GM12878 (cell line): ENCODE data around the gene PTPRH. TPM values are rescaled to one million over a fixed set of nuclear protein-coding genes. Genes with fewer than 3 reads are reported as not detected.

Experiments
- BMI1 ChIP-seq: fragments of 450-650 bp; IDR thresholded peaks from 2 replicates; pipeline ENCODE4 v1.6.1; 2016; ENCODE audit warnings: mild to moderate bottlenecking, moderate library complexity, borderline replicate concordance
- CEBPB ChIP-seq, 2 experiments: fragments of 150-350 bp in 1 of 2; IDR thresholded peaks; 2 replicates each; pipeline ENCODE4 v1.6.1; 2012 to 2014; ENCODE audit warnings: low read depth in 2 of 2, low read length in 2 of 2, borderline replicate concordance in 1 of 2, inconsistent platforms in 1 of 2
- DPF2 ChIP-seq: fragments of 450-650 bp; IDR thresholded peaks from 2 replicates; pipeline ENCODE4 v1.6.1; 2017; ENCODE audit warnings: mild to moderate bottlenecking
- ESRRA ChIP-seq: IDR thresholded peaks from 2 replicates; pipeline ENCODE4 v1.6.1; 2012; ENCODE audit warnings: mild to moderate bottlenecking, low read length, improper control_type of control experiment
- MTA3 ChIP-seq: IDR thresholded peaks from 2 replicates; pipeline ENCODE4 v1.6.1; 2012; ENCODE audit warnings: low read length, inconsistent platforms, borderline replicate concordance
- MYB ChIP-seq: fragments of 150-350 bp; IDR thresholded peaks from 2 replicates; pipeline ENCODE4 v1.6.1; 2014; ENCODE audit warnings: mild to moderate bottlenecking, low read depth, low read length, borderline replicate concordance
- POU2F2 ChIP-seq: IDR thresholded peaks from 3 replicates; pipeline ENCODE4 v1.6.1; 2011; ENCODE audit warnings: low read depth, mild to moderate bottlenecking, low read length, borderline replicate concordance
- RELA ChIP-seq: fragments of 450-650 bp; IDR thresholded peaks from 2 replicates; pipeline ENCODE4 v1.8.0; 2014; ENCODE audit warnings: borderline replicate concordance; ENCODE audit not compliant: partially characterized antibody
- RUNX3 ChIP-seq: IDR thresholded peaks from 2 replicates; pipeline ENCODE4 v1.6.1; 2012; ENCODE audit warnings: low read length, inconsistent platforms
- SMAD5 ChIP-seq: IDR thresholded peaks from 2 replicates; pipeline ENCODE4 v1.6.1; 2016; ENCODE audit warnings: antibody characterized with exemption, low read depth
- SMC3 ChIP-seq: IDR thresholded peaks from 2 replicates; pipeline ENCODE4 v1.6.1; 2011; ENCODE audit warnings: low read length, improper control_type of control experiment, borderline replicate concordance
- STAT1 ChIP-seq: fragments of 450-650 bp; conservative IDR thresholded peaks from 2 replicates; pipeline ENCODE4 v1.6.1; 2014; ENCODE audit warnings: antibody characterized with exemption, mild to moderate bottlenecking
- STAT3 ChIP-seq: IDR thresholded peaks from 2 replicates; pipeline ENCODE4 v1.6.1; 2011; ENCODE audit warnings: low read depth, low read length, improper control_type of control experiment
- TARDBP ChIP-seq: IDR thresholded peaks from 2 replicates; pipeline ENCODE4 v1.6.1; 2016; ENCODE audit warnings: borderline replicate concordance
- TCF7 ChIP-seq: IDR thresholded peaks from 2 replicates; pipeline ENCODE4 v1.6.1; 2014; ENCODE audit warnings: antibody characterized with exemption, borderline replicate concordance
- ZNF207 ChIP-seq: fragments of 450-650 bp; IDR thresholded peaks from 2 replicates; pipeline ENCODE4 v1.6.1; 2014; ENCODE audit warnings: antibody characterized with exemption, mild to moderate bottlenecking, borderline replicate concordance
- ZNF622 ChIP-seq: fragments of 450-650 bp; IDR thresholded peaks from 2 replicates; pipeline ENCODE4 v1.6.1; 2017; ENCODE audit warnings: mild to moderate bottlenecking, inconsistent platforms
- polyA plus RNA-seq, 11 experiments: library from polyadenylated mRNA; depleted of rRNA in 4 of 11; unstranded in 6 of 11; stranded (reverse) in 5 of 11; fragments of >200 nt; fragmentation: Nextera tagmentation in 4 of 11; fragmentation: Illumina TruSeq in 1 of 11; extraction: Ambion mirVana in 4 of 11; extraction: Trizol in 1 of 11; gene quantifications; 1 replicate in 1 of 11; 2 replicates in 10 of 11; pipeline versions ENCODE4 v1.2.1 to v1.2.3, GENCODE V29; 2011 to 2016; ENCODE audit warnings: inconsistent platforms in 2 of 11, missing spikeins in 2 of 11, low read depth in 1 of 11
- total RNA-seq, 4 experiments: library from RNA; depleted of rRNA in 3 of 4; stranded (reverse); fragments of >200 nt in 3 of 4; fragmentation: Illumina TruSeq in 1 of 4; extraction: Trizol in 1 of 4; gene quantifications; 2 replicates each; pipeline versions ENCODE4 v1.2.1 to v1.2.3, GENCODE V29; 2013 to 2021
- TF ChIP-seq, protein P1 (sequence below): IDR thresholded peaks from 2 replicates; pipeline ENCODE4 v1.6.1; 2011; ENCODE audit warnings: low read depth, mild to moderate bottlenecking, low read length, moderate library complexity, borderline replicate concordance; ENCODE audit errors: extremely low read depth
- TF ChIP-seq, protein P2 (sequence below): IDR thresholded peaks from 2 replicates; pipeline ENCODE4 v1.6.1; 2011; ENCODE audit warnings: borderline replicate concordance, low read depth, mild to moderate bottlenecking, moderate library complexity, low read length; ENCODE audit not compliant: insufficient read depth, poor library complexity, severe bottlenecking
- TF ChIP-seq, protein P3 (sequence below): fragments of 450-650 bp; IDR thresholded peaks from 2 replicates; pipeline ENCODE4 v1.6.1; 2016; ENCODE audit warnings: mild to moderate bottlenecking

PTPRH gene
- total and polyA plus RNA-seq, 10 of the 15 experiments (the other 5 are each of a cell fraction or from before 2014, with no cell fraction given), result 0.08 TPM; not detected in 9

DNA sequence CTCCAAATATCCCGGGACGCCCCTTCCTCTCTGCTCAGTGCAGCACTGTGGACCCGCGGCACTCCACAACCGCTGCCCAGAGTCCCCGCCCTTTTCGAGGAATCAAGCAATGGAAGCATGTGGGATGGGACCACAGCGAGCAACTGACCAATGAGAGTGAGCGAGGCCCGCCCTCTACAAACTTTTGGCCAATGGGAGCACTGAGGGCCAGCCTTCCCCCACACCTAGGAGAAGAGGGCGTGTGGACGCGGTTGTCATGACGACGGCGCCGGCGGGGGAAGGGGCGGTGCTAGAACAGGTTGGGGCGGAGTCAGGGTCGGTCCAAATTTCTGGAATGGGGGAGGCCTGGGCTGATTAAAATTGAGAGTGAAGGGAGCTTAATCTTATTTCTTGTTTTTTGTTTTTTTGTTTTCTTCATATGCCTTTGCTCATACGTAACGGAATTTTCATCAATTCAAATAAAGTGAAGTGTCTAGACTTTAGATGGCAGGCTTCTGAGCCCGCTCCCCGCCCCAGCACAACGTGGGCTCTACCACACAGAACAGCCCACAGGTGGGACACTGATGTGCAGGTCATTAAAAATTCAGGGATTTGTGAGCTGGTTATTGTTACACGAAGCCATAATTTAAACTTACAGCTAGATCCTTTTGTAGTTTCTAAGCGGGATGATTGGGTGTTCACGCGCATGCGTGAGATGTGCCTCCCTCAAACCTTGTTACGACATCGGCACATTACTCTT lies 42.6 kb downstream of the PTPRH start, which contains the start of gene DNAAF3 (continued):
- TF ChIP-seq, protein P1, sequence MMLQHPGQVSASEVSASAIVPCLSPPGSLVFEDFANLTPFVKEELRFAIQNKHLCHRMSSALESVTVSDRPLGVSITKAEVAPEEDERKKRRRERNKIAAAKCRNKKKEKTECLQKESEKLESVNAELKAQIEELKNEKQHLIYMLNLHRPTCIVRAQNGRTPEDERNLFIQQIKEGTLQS, result no peak
- no peak for TF ChIP-seq SMC3
- no peak for TF ChIP-seq ESRRA
- no peak for TF ChIP-seq DPF2
- TF ChIP-seq TCF7, result no peak
- no peak for TF ChIP-seq RELA
- TF ChIP-seq STAT3, result no peak
- TF ChIP-seq, protein P2, sequence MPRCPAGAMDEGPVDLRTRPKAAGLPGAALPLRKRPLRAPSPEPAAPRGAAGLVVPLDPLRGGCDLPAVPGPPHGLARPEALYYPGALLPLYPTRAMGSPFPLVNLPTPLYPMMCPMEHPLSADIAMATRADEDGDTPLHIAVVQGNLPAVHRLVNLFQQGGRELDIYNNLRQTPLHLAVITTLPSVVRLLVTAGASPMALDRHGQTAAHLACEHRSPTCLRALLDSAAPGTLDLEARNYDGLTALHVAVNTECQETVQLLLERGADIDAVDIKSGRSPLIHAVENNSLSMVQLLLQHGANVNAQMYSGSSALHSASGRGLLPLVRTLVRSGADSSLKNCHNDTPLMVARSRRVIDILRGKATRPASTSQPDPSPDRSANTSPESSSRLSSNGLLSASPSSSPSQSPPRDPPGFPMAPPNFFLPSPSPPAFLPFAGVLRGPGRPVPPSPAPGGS, result no peak
- no peak for TF ChIP-seq ZNF622
- no peak for TF ChIP-seq RUNX3
- no peak for TF ChIP-seq MYB
- peak; percentile 97 for TF ChIP-seq BMI1
- TF ChIP-seq, protein P3, sequence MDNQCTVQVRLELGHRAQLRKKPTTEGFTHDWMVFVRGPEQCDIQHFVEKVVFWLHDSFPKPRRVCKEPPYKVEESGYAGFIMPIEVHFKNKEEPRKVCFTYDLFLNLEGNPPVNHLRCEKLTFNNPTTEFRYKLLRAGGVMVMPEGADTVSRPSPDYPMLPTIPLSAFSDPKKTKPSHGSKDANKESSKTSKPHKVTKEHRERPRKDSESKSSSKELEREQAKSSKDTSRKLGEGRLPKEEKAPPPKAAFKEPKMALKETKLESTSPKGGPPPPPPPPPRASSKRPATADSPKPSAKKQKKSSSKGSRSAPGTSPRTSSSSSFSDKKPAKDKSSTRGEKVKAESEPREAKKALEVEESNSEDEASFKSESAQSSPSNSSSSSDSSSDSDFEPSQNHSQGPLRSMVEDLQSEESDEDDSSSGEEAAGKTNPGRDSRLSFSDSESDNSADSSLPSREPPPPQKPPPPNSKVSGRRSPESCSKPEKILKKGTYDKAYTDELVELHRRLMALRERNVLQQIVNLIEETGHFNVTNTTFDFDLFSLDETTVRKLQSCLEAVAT, result no peak
- TF ChIP-seq CEBPB (IDR thresholded peaks at IDR 0.05; ENCODE audit: borderline replicate concordance in 1 of 2, low read depth in 2 of 2, low read length in 2 of 2), result no peak
- TF ChIP-seq ZNF207, result no peak
- no peak for TF ChIP-seq SMAD5
- no peak for TF ChIP-seq POU2F2
- no peak for TF ChIP-seq TARDBP
- no peak for TF ChIP-seq MTA3
- TF ChIP-seq STAT1, result no peak
- TF ChIP-seq, all 136 proteins: peak for 15
